ENCODE data around the gene FCAR. TPM values are rescaled to one million over a fixed set of nuclear protein-coding genes. Genes with fewer than 3 reads are reported as not detected.

FCAR gene
- total RNA-seq, 1 experiment from 2014 or later: not detected

DNA sequence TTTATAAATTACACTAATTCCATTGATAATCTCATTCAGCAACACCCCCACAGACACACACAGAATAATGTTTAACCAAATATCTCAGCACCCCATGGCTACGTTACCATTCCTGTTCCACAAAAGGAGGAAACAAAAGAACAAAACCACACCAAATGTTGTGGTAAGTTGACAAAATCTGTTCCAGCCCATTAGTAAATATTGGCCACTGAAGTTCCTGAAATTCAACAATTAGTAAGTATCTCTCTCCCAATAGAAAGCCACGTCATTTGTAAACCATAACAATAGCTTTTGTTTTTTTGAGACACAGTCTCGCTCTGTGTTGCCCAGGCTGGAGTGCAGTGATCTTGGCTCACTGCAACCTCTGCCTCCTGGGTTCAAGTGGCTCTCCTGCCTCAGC, 2.3 kb upstream of the FCAR start:
- Mint-ChIP-seq H3K4me3 (ENCODE audit: low read depth, unreplicated experiment) (no peak overlapping the region), H3K27ac (ENCODE audit: unreplicated experiment) (no peak overlapping the region), H3K9me3 (ENCODE audit: low read depth, unreplicated experiment) (no peaks in the 10 kb centered on the region), H3K36me3 (ENCODE audit: insufficient read depth, unreplicated experiment) (no peaks in the 10 kb centered on the region), H3K4me1 (ENCODE audit: low read depth, unreplicated experiment) (no peaks in the 10 kb centered on the region), H3K27me3 (ENCODE audit: unreplicated experiment) (peaks cover 60% of the 10 kb centered on the region)
- DNase-seq: no peak
- CTCF ChIA-PET: no interaction called here
- BruUV-seq (replicated peaks): no TSS peak
- no peak for TF ChIP-seq CTCF (IDR thresholded peaks at IDR 0.05; ENCODE audit: unreplicated experiment)
- intact Hi-C loops (cut with micrococcal nuclease; ENCODE audit: unreplicated experiment): no loop called here

- BruUV-seq (replicated peaks): no TSS peak
- Mint-ChIP-seq H3K4me1 (ENCODE audit: low read depth, unreplicated experiment) (no peaks in the 10 kb centered on the region), H3K27ac (ENCODE audit: unreplicated experiment) (no peak overlapping the region), H3K9me3 (ENCODE audit: low read depth, unreplicated experiment) (no peaks in the 10 kb centered on the region), H3K27me3 (ENCODE audit: unreplicated experiment) (peaks cover 76% of the 10 kb centered on the region), H3K36me3 (ENCODE audit: insufficient read depth, unreplicated experiment) (no peaks in the 10 kb centered on the region), H3K4me3 (ENCODE audit: low read depth, unreplicated experiment) (no peak overlapping the region)
- CTCF ChIA-PET: no interaction called here
- TF ChIP-seq CTCF (IDR thresholded peaks at IDR 0.05; ENCODE audit: unreplicated experiment): no peak
- intact Hi-C loops (cut with micrococcal nuclease; ENCODE audit: unreplicated experiment): no loop called here
- DNase-seq: no peak
Measured at GRCh38 chr19:54875506-54875905, 1.5 kb downstream of the FCAR start.

DNA sequence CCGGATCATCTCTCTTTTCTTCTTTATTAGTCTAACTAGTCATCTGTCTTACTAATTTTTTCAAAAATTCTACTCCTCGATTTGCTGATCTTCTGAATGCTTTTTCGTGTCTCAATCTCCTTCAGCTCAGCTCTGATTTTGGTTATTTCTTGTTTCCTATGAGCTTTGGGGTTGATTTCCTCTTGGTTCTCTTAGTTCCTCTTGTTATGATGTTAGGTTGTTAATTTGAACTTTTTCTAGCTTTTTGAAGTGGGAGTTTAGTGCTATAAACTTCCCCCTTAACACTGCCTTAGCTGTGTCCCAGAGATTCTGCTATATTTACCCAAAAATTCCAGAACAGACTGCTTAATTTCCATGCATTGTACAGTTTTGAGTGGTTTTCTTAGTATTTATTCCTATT, 3.4 kb downstream of the FCAR start:
- H3K4me3 Mint-ChIP-seq (ENCODE audit: low read depth, unreplicated experiment): no peak overlapping the region
- no peaks in the 10 kb centered on the region for H3K9me3 Mint-ChIP-seq (ENCODE audit: low read depth, unreplicated experiment)
- H3K27me3 Mint-ChIP-seq (ENCODE audit: unreplicated experiment): peaks cover 86% of the 10 kb centered on the region
- TF ChIP-seq CTCF (IDR thresholded peaks at IDR 0.05; ENCODE audit: unreplicated experiment): no peak
- H3K27ac Mint-ChIP-seq (ENCODE audit: unreplicated experiment): no peak overlapping the region
- CTCF ChIA-PET: no interaction called here
- no peak for DNase-seq
- BruUV-seq (replicated peaks): no TSS peak
- H3K4me1 Mint-ChIP-seq (ENCODE audit: low read depth, unreplicated experiment): no peaks in the 10 kb centered on the region
- H3K36me3 Mint-ChIP-seq (ENCODE audit: insufficient read depth, unreplicated experiment): no peaks in the 10 kb centered on the region
- intact Hi-C loops (cut with micrococcal nuclease; ENCODE audit: unreplicated experiment): no loop called here

DNA sequence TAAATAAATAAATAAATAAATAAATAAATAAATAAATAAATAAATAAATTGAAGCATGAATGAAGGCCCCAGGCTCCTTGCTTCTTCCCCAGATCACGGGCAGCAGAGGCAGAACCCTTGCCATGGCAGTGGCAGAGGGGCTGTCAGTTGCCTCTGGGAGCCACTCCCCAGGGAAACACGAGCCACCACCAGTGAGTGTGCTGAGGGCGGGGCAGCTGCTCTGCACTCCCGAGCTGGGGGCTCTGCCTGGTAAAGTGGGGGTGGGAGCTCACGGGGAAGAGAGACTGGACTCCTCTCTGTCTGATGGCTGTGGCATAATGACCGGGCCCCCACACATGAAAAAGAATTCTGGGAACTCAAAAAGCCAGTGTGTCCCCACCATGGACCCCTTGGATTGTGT, 7.8 kb downstream of the FCAR start:
- H3K4me3 Mint-ChIP-seq (ENCODE audit: low read depth, unreplicated experiment): no peak overlapping the region
- peaks cover 63% of the 10 kb centered on the region for H3K27me3 Mint-ChIP-seq (ENCODE audit: unreplicated experiment)
- no peaks in the 10 kb centered on the region for H3K36me3 Mint-ChIP-seq (ENCODE audit: insufficient read depth, unreplicated experiment)
- CTCF ChIA-PET: interaction anchor here (1.1 to 2.1 kb wide), 3 partner anchors 14 to 39 kb away, joined by 3 to 8 read pairs (median 6); no protein-coding TSS in a partner anchor
- no peak for DNase-seq
- BruUV-seq (replicated peaks): no TSS peak
- no peaks in the 10 kb centered on the region for H3K4me1 Mint-ChIP-seq (ENCODE audit: low read depth, unreplicated experiment)
- no peak overlapping the region for H3K27ac Mint-ChIP-seq (ENCODE audit: unreplicated experiment)
- intact Hi-C loops (cut with micrococcal nuclease; ENCODE audit: unreplicated experiment): loop anchor here (5.0 kb wide), 1 partner anchor 35 kb away; no protein-coding TSS in a partner anchor
- no peak for TF ChIP-seq CTCF (IDR thresholded peaks at IDR 0.05; ENCODE audit: unreplicated experiment)
- no peaks in the 10 kb centered on the region for H3K9me3 Mint-ChIP-seq (ENCODE audit: low read depth, unreplicated experiment)

Measured in Calu3 (cell line).